ENCODE results near the gene SEMA4B. TPM values are rescaled to one million over a fixed set of nuclear protein-coding genes. Genes with fewer than 3 reads are reported as not detected.

The SEMA4B gene
- total RNA-seq, 1 experiment from 2014 or later = 50.2 TPM

GRCh38 chr15:90249203-90249863 is 48.2 kb downstream of the SEMA4B start, which contains the start of gene TTLL13 (continued):
- peak; percentile 94 for TF ChIP-seq MAX (CRISPR knock-in tag; IDR thresholded peaks at IDR 0.05)
- no peak for TF ChIP-seq AFF4 (CRISPR knock-in tag; IDR thresholded peaks at IDR 0.05; ENCODE audit: borderline replicate concordance)
- TF ChIP-seq TEAD1 (CRISPR knock-in tag; IDR thresholded peaks at IDR 0.05) = peak; percentile 77; the same call in 1 of the 2 replicates
- TF ChIP-seq ZNF396 (CRISPR knock-in tag; IDR thresholded peaks at IDR 0.05; ENCODE audit: borderline replicate concordance) = no peak
- TF ChIP-seq ZNF138 (CRISPR knock-in tag; conservative IDR thresholded peaks at IDR 0.05) = peak; percentile 80; the same call in 1 of the 2 replicates
- TF ChIP-seq FOXP4 (CRISPR knock-in tag; IDR thresholded peaks at IDR 0.05) = peak; percentile 72; the same call in 1 of the 2 replicates
- TF ChIP-seq SMAD3 (CRISPR knock-in tag; IDR thresholded peaks at IDR 0.05; ENCODE audit: borderline replicate concordance) = peak; percentile 88
- TF ChIP-seq ETV6 (CRISPR knock-in tag; IDR thresholded peaks at IDR 0.05) = peak; percentile 86
- no peak; the same call in 1 of the 2 replicates for TF ChIP-seq STAT6 (CRISPR knock-in tag; conservative IDR thresholded peaks at IDR 0.05; ENCODE audit: low read depth)
- TF ChIP-seq AR (CRISPR knock-in tag; IDR thresholded peaks at IDR 0.05) = no peak

- Mint-ChIP-seq H3K27ac (0 out of 2 replicates have a peak overlapping the region, but pooled peaks have one; percentile 39), H3K9me3 (no peaks in the 10 kb centered on the region), H3K27me3 (ENCODE audit: low read depth) (no peaks in the 10 kb centered on the region; the same call in 1 of the 2 replicates), H3K4me1 (peaks cover 3% of the 10 kb centered on the region; the same call in 1 of the 2 replicates), H3K4me3 (no peak overlapping the region), H3K36me3 (no peaks in the 10 kb centered on the region)
- ChIA-PET POLR2A (no interaction called here), CTCF (interaction anchor here (1.4 kb wide), 1 partner anchor 62 kb away, joined by 3 read pairs; no protein-coding TSS in a partner anchor)
- no peak for DNase-seq (ENCODE audit: low spot score)
- ATAC-seq = no peak
- no peak for TF ChIP-seq FOXJ3 (CRISPR knock-in tag; IDR thresholded peaks at IDR 0.05; ENCODE audit: borderline replicate concordance)
- no peak for TF ChIP-seq ZNF281 (CRISPR knock-in tag; IDR thresholded peaks at IDR 0.05)
- no peak for TF ChIP-seq CREM (CRISPR knock-in tag; IDR thresholded peaks at IDR 0.05)
- TF ChIP-seq USF2 (CRISPR knock-in tag; IDR thresholded peaks at IDR 0.05) = no peak
- TF ChIP-seq SMAD4 (CRISPR knock-in tag; IDR thresholded peaks at IDR 0.05) = no peak
- no peak for TF ChIP-seq HMGA2 (CRISPR knock-in tag; IDR thresholded peaks at IDR 0.05)
- TF ChIP-seq NFYB (CRISPR knock-in tag; conservative IDR thresholded peaks at IDR 0.05; ENCODE audit: low read depth) = no peak
- no peak for TF ChIP-seq GTF2I (CRISPR knock-in tag; conservative IDR thresholded peaks at IDR 0.05)
- no peak for TF ChIP-seq JAZF1 (CRISPR knock-in tag; IDR thresholded peaks at IDR 0.05)
- TF ChIP-seq ATF3 (CRISPR knock-in tag; conservative IDR thresholded peaks at IDR 0.05) = no peak
These were observed 56.6 kb downstream of the SEMA4B start for GRCh38 chr15:90257776-90258175.

Measured in WTC11 (cell line).